DMS 273 (cell line): ENCODE measurements around the gene REN.

Source experiments
- DNase-seq: peaks from one replicate; lab custom pipeline; 2025; ENCODE audit not compliant: unreplicated experiment; lab: John Stamatoyannopoulos, UW

Gene REN

GRCh38 chr1:204191456-204191855 is 25.3 kb upstream of the REN start:
- no peak for DNase-seq

GRCh38 chr1:204190212-204191211 is 24.4 kb upstream of the REN start:
- DNase-seq = peak; percentile 70

GRCh38 chr1:204188959-204189639 is 23.0 kb upstream of the REN start:
- DNase-seq = no peak

GRCh38 chr1:204186597-204186996 is 20.5 kb upstream of the REN start:
- no peak for DNase-seq

- no peak for DNase-seq
Measured at GRCh38 chr1:204181116-204181515, 15.0 kb upstream of the REN start.

GRCh38 chr1:204180133-204180532 is 14.0 kb upstream of the REN start:
- DNase-seq = no peak

GRCh38 chr1:204178487-204179281 is 12.5 kb upstream of the REN start:
- DNase-seq = no peak

GRCh38 chr1:204177133-204177532 is 11.0 kb upstream of the REN start:
- DNase-seq = no peak

GRCh38 chr1:204176049-204176448 is 9.9 kb upstream of the REN start:
- no peak for DNase-seq

- no peak for DNase-seq
Measured at GRCh38 chr1:204174958-204175357, 8.8 kb upstream of the REN start.

- DNase-seq = no peak
Measured at GRCh38 chr1:204172404-204173029, 6.4 kb upstream of the REN start.

- DNase-seq = no peak
Measured at GRCh38 chr1:204171751-204172178, 5.6 kb upstream of the REN start.

- DNase-seq = no peak
Measured at GRCh38 chr1:204170494-204171155, 4.5 kb upstream of the REN start.

- no peak for DNase-seq
Measured at GRCh38 chr1:204169858-204170257, 3.7 kb upstream of the REN start.

GRCh38 chr1:204167730-204168129 is 1.6 kb upstream of the REN start:
- no peak for DNase-seq

- DNase-seq = peak; percentile 90
Measured at GRCh38 chr1:204162494-204163074, 3.6 kb downstream of the REN start.

GRCh38 chr1:204161609-204162493 is 4.3 kb downstream of the REN start:
- no peak for DNase-seq

GRCh38 chr1:204157962-204158361 is 8.2 kb downstream of the REN start:
- DNase-seq = no peak

GRCh38 chr1:204155881-204156280 is 10.3 kb downstream of the REN start:
- DNase-seq = no peak
